Measurements from ENCODE around the gene GET4.

GRCh38 chr7:925601-926000 is 49.2 kb downstream of the GET4 start:
- TF ChIP-seq CTCF (IDR thresholded peaks at IDR 0.05 in 4 of 5, conservative IDR thresholded peaks at IDR 0.05 in 1 of 5) (no peak), POLR2A (IDR thresholded peaks at IDR 0.05) (no peak)
